Measurements from ENCODE around the gene LRRN2. TPM values are rescaled to one million over a fixed set of nuclear protein-coding genes. Genes with fewer than 3 reads are reported as not detected.
"Not testable (repeated sequence)": the region's sequence is repeated elsewhere in the genome, so short reads cannot be mapped to it uniquely, and the experiment has no call there.

Gene LRRN2
- total RNA-seq, 1 donor from 2014 or later = 1.7 TPM

DNA sequence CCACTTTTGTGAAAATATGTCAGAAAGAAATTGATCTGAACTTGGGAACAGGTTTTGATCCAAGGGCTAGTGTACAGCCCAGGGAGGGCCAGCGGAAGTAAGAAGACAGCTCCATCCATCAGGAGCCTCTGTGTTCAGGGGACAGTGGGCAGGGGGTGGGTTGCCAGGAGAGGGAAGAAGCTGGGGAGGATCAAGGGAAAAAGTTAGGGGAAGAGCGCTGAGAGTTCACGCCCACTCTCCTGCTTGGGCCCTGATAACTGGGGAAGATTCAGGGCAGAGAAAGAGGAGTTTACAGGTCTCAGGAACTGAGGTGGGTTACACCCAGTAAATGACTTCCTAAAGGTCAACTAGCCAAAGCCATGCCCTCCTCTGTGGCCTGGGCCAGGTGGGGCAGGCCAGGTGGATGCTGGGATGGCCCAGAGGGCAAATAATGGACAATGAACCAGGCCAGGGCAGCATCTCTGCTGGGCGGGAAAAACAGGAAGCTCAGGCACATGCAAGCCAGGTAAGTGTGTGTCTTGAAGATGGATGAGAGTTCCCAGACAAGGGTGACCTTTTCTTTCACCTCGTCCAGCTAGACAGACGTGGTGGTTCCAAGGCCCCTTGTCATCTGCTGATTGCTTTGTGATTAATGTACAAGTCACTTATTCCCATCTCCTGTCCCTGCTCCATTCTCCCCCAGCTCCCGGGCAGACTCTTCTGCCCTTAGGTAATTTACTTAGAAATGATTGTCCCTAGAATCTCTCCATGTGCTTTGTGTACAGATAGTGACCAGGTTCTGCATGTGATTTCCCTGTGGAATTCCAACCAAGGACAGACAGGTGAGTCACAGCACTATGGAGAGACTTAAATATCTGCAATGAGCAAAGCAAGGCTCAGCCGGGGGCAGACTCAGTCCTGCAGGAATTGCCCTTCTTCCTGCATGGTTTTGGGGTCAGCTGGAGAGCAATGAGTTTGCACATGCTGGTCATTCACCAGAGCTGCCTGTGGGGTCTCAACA is 112.3 kb downstream of the LRRN2 start:
- intact Hi-C loops (cut with DNase I) = no loop called here
- ATAC-seq (ENCODE audit: poor library complexity) (no peak), DNase-seq (no peak)

GRCh38 chr1:204571631-204572030 is 113.9 kb downstream of the LRRN2 start:
- intact Hi-C loops (cut with DNase I) = no loop called here
- DNase-seq (no peak), ATAC-seq (ENCODE audit: poor library complexity) (no peak)

DNA sequence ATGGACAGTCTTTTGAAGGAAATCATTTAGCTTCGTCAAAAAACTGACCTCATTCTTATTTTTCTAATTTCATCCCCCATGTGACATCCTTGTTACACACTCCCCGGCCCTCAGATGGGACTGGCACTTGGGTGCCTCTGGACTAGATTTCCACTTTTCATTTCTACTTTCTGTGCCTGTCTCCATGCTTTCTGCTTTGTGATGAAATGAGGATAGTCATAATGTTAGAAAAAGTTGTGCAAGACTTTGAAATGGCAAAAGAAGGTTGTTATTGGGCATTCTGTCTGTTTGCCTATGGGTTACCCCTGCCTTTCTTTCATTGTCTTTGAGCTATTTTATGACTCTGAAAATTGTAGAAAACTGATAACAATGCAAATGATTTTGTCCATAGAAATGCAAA is 114.4 kb downstream of the LRRN2 start:
- no peak for ATAC-seq (ENCODE audit: poor library complexity)
- no peak for DNase-seq
- intact Hi-C loops (cut with DNase I) = no loop called here

DNA sequence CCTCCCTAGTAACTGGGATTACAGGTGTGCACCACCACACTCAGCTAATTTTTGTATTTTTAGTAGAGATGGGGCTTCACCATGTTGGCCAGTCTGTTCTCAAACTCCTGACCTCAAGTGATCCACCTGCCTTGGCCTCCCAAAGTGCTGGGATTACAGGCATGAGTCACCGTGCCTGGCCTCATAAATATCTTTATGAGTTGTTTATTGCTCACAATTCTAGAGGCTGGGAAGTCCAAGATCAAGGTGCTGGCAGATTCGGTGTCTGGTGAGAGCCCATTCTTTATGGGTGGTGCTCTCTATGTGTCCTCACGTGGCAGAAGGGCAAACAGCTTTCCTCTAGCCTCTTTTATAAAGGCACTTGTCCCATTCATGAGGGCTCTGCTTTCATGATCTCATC is 115.5 kb downstream of the LRRN2 start:
- ATAC-seq (ENCODE audit: poor library complexity); intact Hi-C loops (cut with DNase I); DNase-seq: not testable (repeated sequence)

GRCh38 chr1:204569478-204569877 is 116.1 kb downstream of the LRRN2 start:
- ATAC-seq (ENCODE audit: poor library complexity) (no peak), DNase-seq (no peak)
- intact Hi-C loops (cut with DNase I) = loop anchor here (5.0 to 10.0 kb wide), 3 partner anchors 193 to 375 kb away; no protein-coding TSS in a partner anchor

- intact Hi-C loops (cut with DNase I) = loop anchor here (5.0 to 10.0 kb wide), 3 partner anchors 194 to 376 kb away; no protein-coding TSS in a partner anchor
- DNase-seq (no peak), ATAC-seq (ENCODE audit: poor library complexity) (no peak)
These were observed 116.8 kb downstream of the LRRN2 start for GRCh38 chr1:204568576-204569315.

Other genes starting within 250 kb of the LRRN2 start
- 17.7 TPM for gene PIK3C2B, start 190.9 kb downstream of the LRRN2 start, total RNA-seq
- 24.2 TPM for gene MDM4, start 169.3 kb downstream of the LRRN2 start, total RNA-seq
- gene NFASC, start 185.1 kb upstream of the LRRN2 start, total RNA-seq = 11.1 TPM

Data from Right ventricle myocardium superior (tissue), 1 donor.